Measurements from ENCODE around the gene CTBP1. TPM values are rescaled to one million over a fixed set of nuclear protein-coding genes. Genes with fewer than 3 reads are reported as not detected.
A peak's percentile ranks its signal among the peaks of the same experiment; 100 is the strongest.

Gene CTBP1
- total RNA-seq, 1 donor from 2014 or later = 165 TPM

DNA sequence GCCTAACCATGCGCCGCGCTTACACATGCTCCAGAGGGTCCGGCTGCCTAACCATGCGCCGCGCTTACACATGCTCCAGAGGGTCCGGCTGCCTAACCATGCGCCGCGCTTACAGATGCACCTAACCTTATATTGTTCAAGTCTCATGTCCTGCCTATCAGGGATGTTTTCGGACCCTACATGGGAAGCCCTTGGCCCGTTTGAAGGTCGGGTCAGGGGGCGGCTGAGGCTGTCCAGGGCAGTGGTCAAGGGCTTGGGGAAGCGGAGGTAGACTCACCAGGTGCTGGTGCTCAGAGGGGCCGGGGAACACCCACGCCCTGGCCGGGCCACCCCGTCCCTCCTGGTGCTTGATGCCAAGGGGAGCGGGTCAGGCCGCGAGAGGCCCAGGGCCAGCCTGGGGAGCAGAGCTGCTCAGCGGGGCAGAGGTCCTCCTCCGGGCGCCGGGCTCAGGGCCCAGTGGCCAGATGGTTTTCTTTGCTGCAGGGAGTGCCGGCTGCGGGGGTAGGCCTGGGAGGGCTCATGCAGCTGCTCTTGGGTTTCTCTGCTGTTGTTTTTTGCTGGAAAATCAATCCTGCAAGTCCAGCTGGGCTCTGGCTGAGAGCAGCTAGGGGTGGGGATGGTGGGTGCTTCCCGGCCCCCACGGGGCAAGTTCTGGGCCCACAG lies 41.2 kb downstream of the CTBP1 start:
- TF ChIP-seq, protein P1, sequence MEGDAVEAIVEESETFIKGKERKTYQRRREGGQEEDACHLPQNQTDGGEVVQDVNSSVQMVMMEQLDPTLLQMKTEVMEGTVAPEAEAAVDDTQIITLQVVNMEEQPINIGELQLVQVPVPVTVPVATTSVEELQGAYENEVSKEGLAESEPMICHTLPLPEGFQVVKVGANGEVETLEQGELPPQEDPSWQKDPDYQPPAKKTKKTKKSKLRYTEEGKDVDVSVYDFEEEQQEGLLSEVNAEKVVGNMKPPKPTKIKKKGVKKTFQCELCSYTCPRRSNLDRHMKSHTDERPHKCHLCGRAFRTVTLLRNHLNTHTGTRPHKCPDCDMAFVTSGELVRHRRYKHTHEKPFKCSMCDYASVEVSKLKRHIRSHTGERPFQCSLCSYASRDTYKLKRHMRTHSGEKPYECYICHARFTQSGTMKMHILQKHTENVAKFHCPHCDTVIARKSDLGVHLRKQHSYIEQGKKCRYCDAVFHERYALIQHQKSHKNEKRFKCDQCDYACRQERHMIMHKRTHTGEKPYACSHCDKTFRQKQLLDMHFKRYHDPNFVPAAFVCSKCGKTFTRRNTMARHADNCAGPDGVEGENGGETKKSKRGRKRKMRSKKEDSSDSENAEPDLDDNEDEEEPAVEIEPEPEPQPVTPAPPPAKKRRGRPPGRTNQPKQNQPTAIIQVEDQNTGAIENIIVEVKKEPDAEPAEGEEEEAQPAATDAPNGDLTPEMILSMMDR (conservative IDR thresholded peaks at IDR 0.05) = no peak
- H3K27me3 Mint-ChIP-seq = no peaks in the 10 kb centered on the region
- H3K9me3 Mint-ChIP-seq = no peaks in the 10 kb centered on the region
- H3K4me1 Mint-ChIP-seq (ENCODE audit: unreplicated experiment) = peaks cover 10% of the 10 kb centered on the region
- no peaks in the 10 kb centered on the region for H3K36me3 Mint-ChIP-seq
- H3K27ac Mint-ChIP-seq = no peak overlapping the region
- peak; percentile 68 for DNase-seq (ENCODE audit: extremely low spot score, unreplicated experiment)
- no peak overlapping the region for H3K4me3 Mint-ChIP-seq

DNA sequence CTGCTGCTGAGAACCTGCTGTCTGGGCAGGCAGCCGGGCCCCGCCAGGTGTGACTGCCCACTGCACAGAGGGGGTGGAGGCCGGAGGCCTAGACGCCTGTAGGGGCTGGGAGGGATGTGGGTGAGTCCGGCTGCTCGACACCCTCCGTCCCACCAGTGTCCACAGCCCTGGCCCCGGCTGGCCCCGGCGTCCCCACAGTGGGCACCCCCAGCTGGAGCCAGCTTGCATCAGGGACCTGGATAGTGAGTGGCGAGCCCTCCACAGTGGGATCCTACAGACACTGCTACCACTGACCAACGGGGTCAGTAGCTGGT lies 41.8 kb downstream of the CTBP1 start:
- Mint-ChIP-seq H3K4me1 (ENCODE audit: unreplicated experiment) (peaks cover 11% of the 10 kb centered on the region), H3K9me3 (no peaks in the 10 kb centered on the region), H3K36me3 (no peaks in the 10 kb centered on the region), H3K4me3 (no peak overlapping the region), H3K27ac (no peak overlapping the region), H3K27me3 (no peaks in the 10 kb centered on the region)
- TF ChIP-seq, protein P1 (conservative IDR thresholded peaks at IDR 0.05) = no peak
- DNase-seq (ENCODE audit: extremely low spot score, unreplicated experiment) = peak; percentile 66

DNA sequence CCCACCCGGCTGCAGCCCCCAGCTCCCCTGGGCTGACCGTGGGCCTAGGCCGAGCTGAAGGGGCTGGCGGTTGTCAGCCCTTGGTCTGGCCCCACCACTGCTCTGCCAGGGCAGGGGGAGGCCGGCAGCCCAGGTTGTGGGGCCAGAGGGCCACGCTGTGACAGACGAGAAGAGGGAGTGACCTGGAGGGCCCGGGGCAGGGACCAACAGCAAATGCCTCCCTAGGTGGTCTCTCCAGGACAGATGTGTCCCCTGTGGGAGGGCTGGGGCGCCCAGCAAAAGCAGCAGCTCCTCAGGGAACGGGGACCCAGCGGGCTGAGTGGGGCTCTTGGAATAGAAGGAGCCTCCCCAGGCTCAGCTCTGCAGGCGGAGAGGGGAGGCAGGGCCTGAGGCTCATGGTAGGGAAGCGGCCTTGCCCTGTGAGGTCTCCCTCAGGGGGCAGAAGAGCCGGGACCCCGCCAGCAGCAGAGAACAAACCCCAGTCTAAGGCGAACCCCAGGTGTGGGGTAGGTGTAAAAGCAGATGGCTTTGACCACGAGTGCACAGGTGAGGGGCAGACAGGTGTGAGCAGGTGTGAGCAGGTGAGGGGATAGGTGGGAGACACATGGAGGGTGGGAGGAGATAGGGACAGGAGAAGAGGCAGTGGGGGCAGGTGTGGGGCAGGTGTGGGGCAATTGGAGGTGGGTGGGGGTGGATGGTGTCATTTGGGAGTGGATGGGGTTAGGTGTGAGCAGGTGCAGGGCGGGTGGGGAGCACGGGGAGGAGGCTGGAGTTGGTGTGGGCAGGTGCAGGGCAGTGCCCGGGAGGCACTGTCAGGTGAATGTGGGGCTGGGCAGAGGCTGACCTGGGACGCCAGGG lies 42.4 kb downstream of the CTBP1 start:
- Mint-ChIP-seq H3K27me3 (no peaks in the 10 kb centered on the region), H3K4me3 (no peak overlapping the region), H3K9me3 (no peaks in the 10 kb centered on the region), H3K4me1 (ENCODE audit: unreplicated experiment) (peaks cover 16% of the 10 kb centered on the region), H3K27ac (no peak overlapping the region), H3K36me3 (no peaks in the 10 kb centered on the region)
- TF ChIP-seq, protein P1 (conservative IDR thresholded peaks at IDR 0.05) = no peak
- DNase-seq (ENCODE audit: extremely low spot score, unreplicated experiment) = peak; percentile 50

DNA sequence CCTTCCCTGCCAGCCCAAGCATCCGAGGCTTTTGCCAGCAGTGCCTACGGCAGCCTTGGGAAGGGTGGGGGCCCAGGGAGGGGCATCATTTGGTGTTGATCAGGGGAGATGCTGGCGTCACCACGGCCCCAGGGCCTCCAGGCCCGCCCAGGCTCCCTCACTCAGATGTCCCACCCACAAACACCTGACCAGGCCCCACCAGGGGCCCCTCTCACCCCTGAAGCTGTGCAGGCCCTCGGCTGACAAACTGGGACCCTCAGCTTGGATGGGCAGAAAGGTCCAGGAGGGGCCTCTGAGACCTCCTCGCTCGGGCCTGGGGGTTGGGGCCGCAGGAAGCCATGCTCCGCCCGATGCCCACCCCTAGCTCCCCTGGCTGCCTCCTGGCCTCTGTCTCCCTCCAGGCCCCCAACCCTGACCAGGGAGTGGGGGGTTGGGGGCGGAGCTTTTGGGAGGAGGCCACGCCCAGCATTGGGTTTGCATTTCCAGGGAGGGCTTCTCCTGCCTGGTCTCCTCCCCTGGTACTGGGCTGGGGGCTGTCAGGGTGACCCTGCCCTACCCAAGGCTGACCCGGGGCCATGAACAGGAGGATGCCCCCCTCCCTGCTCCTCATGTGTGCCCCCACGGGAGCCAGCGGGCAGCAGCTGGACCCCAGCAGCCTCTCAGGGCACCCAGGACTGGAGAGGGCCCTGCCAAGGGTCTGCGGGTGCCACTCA lies 43.2 kb downstream of the CTBP1 start:
- peak; percentile 64 for DNase-seq (ENCODE audit: extremely low spot score, unreplicated experiment)
- Mint-ChIP-seq H3K4me1 (ENCODE audit: unreplicated experiment) (peaks cover 16% of the 10 kb centered on the region), H3K36me3 (no peaks in the 10 kb centered on the region), H3K27ac (no peak overlapping the region), H3K4me3 (no peak overlapping the region), H3K27me3 (no peaks in the 10 kb centered on the region), H3K9me3 (no peaks in the 10 kb centered on the region)
- TF ChIP-seq, protein P1 (conservative IDR thresholded peaks at IDR 0.05) = no peak

DNA sequence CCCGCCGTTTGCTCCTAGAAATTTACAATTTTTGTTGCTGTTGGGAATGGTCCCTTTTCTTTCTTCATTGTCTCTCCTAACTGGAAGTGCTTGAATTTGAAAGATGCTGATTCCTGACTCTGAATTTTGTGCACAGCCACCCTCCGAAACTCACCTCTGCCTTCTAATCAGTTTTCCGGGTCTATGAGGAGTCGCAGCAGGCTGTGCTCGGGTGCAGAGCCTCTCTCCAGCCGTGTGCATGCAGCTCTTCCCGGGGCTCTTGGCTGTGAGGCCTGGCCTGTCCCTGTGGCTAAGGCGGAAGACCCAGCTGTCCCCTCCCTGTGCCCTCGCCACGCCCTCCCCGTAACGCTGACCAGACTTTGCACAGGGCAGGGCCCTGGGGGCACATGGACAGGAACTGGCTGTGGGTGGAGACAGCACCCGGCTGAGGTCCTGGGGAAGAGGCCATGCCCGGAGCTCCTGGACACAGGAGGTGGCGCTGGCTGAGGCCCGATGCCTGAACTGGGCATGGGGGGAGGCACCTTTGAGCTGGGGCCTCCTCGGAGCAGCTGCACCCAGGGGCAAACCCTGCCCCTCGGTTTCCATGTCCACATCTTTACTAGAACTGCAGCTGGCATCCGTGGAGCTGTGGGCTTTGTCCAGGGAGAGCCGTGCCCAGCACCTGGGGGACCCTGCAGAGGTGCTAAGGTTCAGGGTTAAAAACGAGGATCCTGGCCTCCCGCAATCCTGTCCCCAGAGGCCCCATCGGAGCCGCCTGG lies 43.9 kb downstream of the CTBP1 start:
- peaks cover 16% of the 10 kb centered on the region for H3K4me1 Mint-ChIP-seq (ENCODE audit: unreplicated experiment)
- H3K27me3 Mint-ChIP-seq = no peaks in the 10 kb centered on the region
- peak overlapping the region; percentile 7 for H3K27ac Mint-ChIP-seq
- no peaks in the 10 kb centered on the region for H3K9me3 Mint-ChIP-seq
- peak; percentile 67 for DNase-seq (ENCODE audit: extremely low spot score, unreplicated experiment)
- H3K36me3 Mint-ChIP-seq = no peaks in the 10 kb centered on the region
- no peak overlapping the region for H3K4me3 Mint-ChIP-seq
- TF ChIP-seq, protein P1 (conservative IDR thresholded peaks at IDR 0.05) = no peak

Data from type B pancreatic cell (in vitro differentiated cells).